ENCODE data around the gene TMEM38B.

DNA sequence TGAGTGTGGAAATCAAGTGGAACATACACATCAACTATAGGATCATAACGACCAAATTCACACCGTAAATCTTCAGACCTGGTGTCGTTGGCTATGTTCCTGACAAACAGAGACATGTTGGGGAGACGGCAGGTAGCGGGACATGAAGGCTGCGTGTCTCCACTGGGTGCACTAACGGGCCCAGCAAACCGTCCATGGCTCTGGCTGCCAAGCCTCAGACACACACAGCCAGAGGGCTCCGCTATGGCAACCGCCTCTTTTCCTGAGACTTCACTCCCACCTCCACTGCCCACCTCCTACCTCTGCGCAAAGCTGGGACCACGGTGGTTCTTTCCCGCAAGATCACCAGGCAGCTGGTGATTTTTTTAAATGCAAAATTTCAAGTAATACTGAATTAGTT, 16.3 kb downstream of the TMEM38B start:
- TF ChIP-seq POLR2A (IDR thresholded peaks at IDR 0.05; ENCODE audit: low read depth, low read length) (no peak), POLR2AphosphoS5 (IDR thresholded peaks at IDR 0.05; ENCODE audit: low read depth, low read length) (no peak), TAF1 (IDR thresholded peaks at IDR 0.05; ENCODE audit: borderline replicate concordance, low read depth, low read length) (no peak)

All from GM12892 (cell line).